HT-29 (cell line): ENCODE data around the gene CYP2B6. TPM values are rescaled to one million over a fixed set of nuclear protein-coding genes. Genes with fewer than 3 reads are reported as not detected.
"Not testable (repeated sequence)": the region's sequence is repeated elsewhere in the genome, so short reads cannot be mapped to it uniquely, and the experiment has no call there.

Experiments used
- DNase-seq: peaks from one replicate; pipeline ENCODE4 v3.0.0-alpha.2; 2015; ENCODE audit warnings: low spot score
- total RNA-seq: library from RNA; depleted of rRNA; stranded (reverse); fragments of >200 nt; shearing (Covaris generic); gene quantifications from 2 replicates; pipeline ENCODE4 v1.2.3, GENCODE V29; 2014

The CYP2B6 gene
- total RNA-seq, 1 experiment from 2014 or later: 2.5 TPM

- DNase-seq: not testable (repeated sequence)
Observed at GRCh38 chr19:40980743-40981442, 10.2 kb upstream of the CYP2B6 start.

GRCh38 chr19:40981591-40981990, 9.5 kb upstream of the CYP2B6 start:
- no peak for DNase-seq

- DNase-seq: no peak
Observed at GRCh38 chr19:40982594-40983101, 8.4 kb upstream of the CYP2B6 start.

GRCh38 chr19:40989453-40989852, 1.6 kb upstream of the CYP2B6 start:
- DNase-seq: no peak

- DNase-seq: no peak
Observed at GRCh38 chr19:40995355-40995754, 4.3 kb downstream of the CYP2B6 start.

GRCh38 chr19:40999018-40999417, 7.9 kb downstream of the CYP2B6 start:
- not testable (repeated sequence) for DNase-seq

- DNase-seq: peak; percentile 83
Observed at GRCh38 chr19:41000310-41000737, 9.2 kb downstream of the CYP2B6 start.

- peak; percentile 29 for DNase-seq
Observed at GRCh38 chr19:41001243-41001971, 10.3 kb downstream of the CYP2B6 start.

GRCh38 chr19:41003656-41004055, 12.6 kb downstream of the CYP2B6 start:
- not testable (repeated sequence) for DNase-seq

GRCh38 chr19:41009700-41010235, 18.7 kb downstream of the CYP2B6 start:
- no peak for DNase-seq

- DNase-seq: no peak
Observed at GRCh38 chr19:41013359-41013758, 22.3 kb downstream of the CYP2B6 start.

GRCh38 chr19:41014643-41015042, 23.6 kb downstream of the CYP2B6 start:
- DNase-seq: no peak

- DNase-seq: no peak
Observed at GRCh38 chr19:41016488-41017071, 25.5 kb downstream of the CYP2B6 start.

- no peak for DNase-seq
Observed at GRCh38 chr19:41018736-41019290, 27.7 kb downstream of the CYP2B6 start.

GRCh38 chr19:41019346-41019745, 28.3 kb downstream of the CYP2B6 start:
- DNase-seq: no peak

GRCh38 chr19:41023193-41023592, 32.1 kb downstream of the CYP2B6 start:
- DNase-seq: peak; percentile 33

GRCh38 chr19:41025411-41025810, 34.3 kb downstream of the CYP2B6 start:
- DNase-seq: no peak

GRCh38 chr19:41025871-41026270, 34.8 kb downstream of the CYP2B6 start:
- DNase-seq: no peak

GRCh38 chr19:41027273-41027967, 36.3 kb downstream of the CYP2B6 start:
- no peak for DNase-seq

- DNase-seq: no peak
Observed at GRCh38 chr19:41029524-41030432, 38.7 kb downstream of the CYP2B6 start.
